ENCODE results near the gene ADCY10.

DNA sequence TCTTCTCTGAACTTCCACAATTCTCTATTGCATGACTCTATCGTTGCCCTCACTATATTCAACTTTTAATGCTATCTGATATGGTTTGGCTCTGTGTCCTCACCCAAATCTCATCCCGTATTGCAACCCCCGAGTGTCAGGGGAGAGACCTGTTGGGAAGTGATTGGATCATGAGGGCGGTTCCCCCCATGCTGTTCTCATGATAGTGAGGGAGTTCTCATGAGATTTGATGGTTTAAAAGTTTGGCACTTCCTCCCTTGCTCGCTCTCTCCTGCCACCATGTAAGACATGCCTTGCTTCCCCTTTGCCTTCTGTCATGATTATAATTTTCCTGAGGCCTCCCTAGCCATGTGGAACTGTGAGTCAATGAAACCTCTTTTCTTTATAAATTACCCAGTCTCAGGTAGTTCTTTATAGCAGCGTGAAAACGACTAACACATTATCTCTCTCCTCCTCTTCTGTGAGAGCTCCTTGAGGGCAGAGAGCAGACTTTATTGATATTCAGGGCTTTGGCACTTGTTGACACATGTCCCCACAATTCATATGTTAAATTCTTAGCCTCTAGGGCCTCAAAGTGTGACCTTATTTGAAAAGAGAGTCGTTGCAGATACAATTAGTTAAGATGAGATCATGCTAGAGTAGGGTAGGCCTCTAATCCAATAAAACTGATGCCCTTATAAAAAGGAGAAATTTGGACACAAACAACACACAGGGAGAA, 52.1 kb downstream of the ADCY10 start:
- TF ChIP-seq, protein P1, sequence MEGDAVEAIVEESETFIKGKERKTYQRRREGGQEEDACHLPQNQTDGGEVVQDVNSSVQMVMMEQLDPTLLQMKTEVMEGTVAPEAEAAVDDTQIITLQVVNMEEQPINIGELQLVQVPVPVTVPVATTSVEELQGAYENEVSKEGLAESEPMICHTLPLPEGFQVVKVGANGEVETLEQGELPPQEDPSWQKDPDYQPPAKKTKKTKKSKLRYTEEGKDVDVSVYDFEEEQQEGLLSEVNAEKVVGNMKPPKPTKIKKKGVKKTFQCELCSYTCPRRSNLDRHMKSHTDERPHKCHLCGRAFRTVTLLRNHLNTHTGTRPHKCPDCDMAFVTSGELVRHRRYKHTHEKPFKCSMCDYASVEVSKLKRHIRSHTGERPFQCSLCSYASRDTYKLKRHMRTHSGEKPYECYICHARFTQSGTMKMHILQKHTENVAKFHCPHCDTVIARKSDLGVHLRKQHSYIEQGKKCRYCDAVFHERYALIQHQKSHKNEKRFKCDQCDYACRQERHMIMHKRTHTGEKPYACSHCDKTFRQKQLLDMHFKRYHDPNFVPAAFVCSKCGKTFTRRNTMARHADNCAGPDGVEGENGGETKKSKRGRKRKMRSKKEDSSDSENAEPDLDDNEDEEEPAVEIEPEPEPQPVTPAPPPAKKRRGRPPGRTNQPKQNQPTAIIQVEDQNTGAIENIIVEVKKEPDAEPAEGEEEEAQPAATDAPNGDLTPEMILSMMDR (IDR thresholded peaks at IDR 0.05) = no peak
- TF ChIP-seq POLR2A (IDR thresholded peaks at IDR 0.05) (no peak), EP300 (IDR thresholded peaks at IDR 0.05) (no peak)

Data from sigmoid colon (tissue), 4 donors.